ENCODE data around the gene PLA2G6. TPM values are rescaled to one million over a fixed set of nuclear protein-coding genes. Genes with fewer than 3 reads are reported as not detected.

PLA2G6 gene
- total RNA-seq, 2 donors from 2014 or later, result 61.5 to 138 TPM

- Histone ChIP-seq H3K9me3 (no peaks in the 10 kb centered on the region), H3K4me3 (peak overlapping the region in 1 of 2 donors; percentile 6), H3K4me1 (replicated peaks) (no peaks in the 10 kb centered on the region), H3K27ac (no peak overlapping the region), H3K27me3 (replicated peaks; ENCODE audit: insufficient read depth) (no peaks in the 10 kb centered on the region), H3K36me3 (no peaks in the 10 kb centered on the region)
- no peak for DNase-seq (ENCODE audit: low spot score)
- intact Hi-C loops (cut with DNase I), result no loop called here
- TF ChIP-seq CTCF (IDR thresholded peaks at IDR 0.05) (no peak), POLR2A (IDR thresholded peaks at IDR 0.05) (no peak), POLR2AphosphoS5 (IDR thresholded peaks at IDR 0.05) (no peak)
- 21% methylated on average over 24 of the region's 85 CpGs for WGBS
Observed at GRCh38 chr22:38088629-38089473, 92.8 kb downstream of the PLA2G6 start.

GRCh38 chr22:38087855-38088254, 93.8 kb downstream of the PLA2G6 start:
- no peaks in the 10 kb centered on the region for H3K36me3 ChIP-seq
- no peak for DNase-seq (ENCODE audit: low spot score)
- H3K27me3 ChIP-seq (replicated peaks; ENCODE audit: insufficient read depth), result no peaks in the 10 kb centered on the region
- intact Hi-C loops (cut with DNase I), result no loop called here
- no peaks in the 10 kb centered on the region for H3K4me1 ChIP-seq (replicated peaks)
- TF ChIP-seq POLR2A (IDR thresholded peaks at IDR 0.05) (no peak), CTCF (IDR thresholded peaks at IDR 0.05) (no peak), POLR2AphosphoS5 (IDR thresholded peaks at IDR 0.05) (no peak)
- H3K4me3 ChIP-seq, result no peak overlapping the region
- 97% methylated on average over 12 of the region's 12 CpGs for WGBS
- H3K27ac ChIP-seq, result no peak overlapping the region
- no peaks in the 10 kb centered on the region for H3K9me3 ChIP-seq

DNA sequence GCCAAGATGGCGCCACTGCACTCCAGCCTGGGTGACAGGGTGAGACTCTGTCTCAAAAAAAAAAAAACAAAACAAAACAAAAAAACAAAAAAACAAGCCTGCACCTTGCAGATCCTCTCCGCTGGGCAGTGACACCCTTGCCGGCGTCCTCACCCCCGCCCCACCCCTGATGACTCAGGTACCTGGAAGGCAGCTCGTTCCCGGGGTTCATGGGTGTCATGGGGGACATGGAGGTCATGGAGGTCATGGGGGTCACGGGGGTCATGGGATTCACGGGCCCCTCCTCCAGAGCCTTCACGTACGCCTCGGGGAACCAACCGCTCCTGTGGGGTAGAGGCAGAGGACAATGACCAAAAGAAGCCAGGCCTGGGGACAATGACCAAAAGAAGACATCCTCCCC, 94.7 kb downstream of the PLA2G6 start:
- no peaks in the 10 kb centered on the region for H3K27me3 ChIP-seq (replicated peaks; ENCODE audit: insufficient read depth)

GRCh38 chr22:38086001-38086845, 95.4 kb downstream of the PLA2G6 start:
- intact Hi-C loops (cut with DNase I), result no loop called here
- H3K4me1 ChIP-seq (replicated peaks), result peaks cover 9% of the 10 kb centered on the region
- H3K4me3 ChIP-seq, result no peak overlapping the region
- DNase-seq (ENCODE audit: low spot score), result no peak
- no peak overlapping the region for H3K27ac ChIP-seq
- H3K36me3 ChIP-seq, result no peaks in the 10 kb centered on the region
- TF ChIP-seq POLR2A (IDR thresholded peaks at IDR 0.05) (no peak), POLR2AphosphoS5 (IDR thresholded peaks at IDR 0.05) (no peak), CTCF (IDR thresholded peaks at IDR 0.05) (no peak)
- no peaks in the 10 kb centered on the region for H3K27me3 ChIP-seq (replicated peaks; ENCODE audit: insufficient read depth)
- 76% methylated on average over 25 of the region's 25 CpGs for WGBS
- no peaks in the 10 kb centered on the region for H3K9me3 ChIP-seq

More for the DNA sequence above, 94.7 kb downstream of the PLA2G6 start:
- H3K4me3 ChIP-seq, result no peak overlapping the region
- no peaks in the 10 kb centered on the region for H3K9me3 ChIP-seq
- H3K4me1 ChIP-seq (replicated peaks), result peaks cover 6% of the 10 kb centered on the region
- TF ChIP-seq POLR2AphosphoS5 (IDR thresholded peaks at IDR 0.05), result no peak
- no peak for TF ChIP-seq POLR2A (IDR thresholded peaks at IDR 0.05)
- no peak for TF ChIP-seq CTCF (IDR thresholded peaks at IDR 0.05)
- DNase-seq (ENCODE audit: low spot score), result no peak
- intact Hi-C loops (cut with DNase I), result no loop called here
- H3K27ac ChIP-seq, result no peak overlapping the region
- H3K36me3 ChIP-seq, result no peaks in the 10 kb centered on the region
- WGBS, result 87% methylated on average over 13 of the region's 13 CpGs

All from prostate gland (tissue), 2 donors.